ENCODE measurements around the gene ARHGAP23.

ARHGAP23 gene

GRCh38 chr17:38442548-38442947, 14.3 kb downstream of the ARHGAP23 start:
- H3K4me3 ChIP-seq (ENCODE audit: low read depth, low read length): no peak overlapping the region
- DNase-seq (ENCODE audit: low read depth): no peak
- TF ChIP-seq, protein P1, sequence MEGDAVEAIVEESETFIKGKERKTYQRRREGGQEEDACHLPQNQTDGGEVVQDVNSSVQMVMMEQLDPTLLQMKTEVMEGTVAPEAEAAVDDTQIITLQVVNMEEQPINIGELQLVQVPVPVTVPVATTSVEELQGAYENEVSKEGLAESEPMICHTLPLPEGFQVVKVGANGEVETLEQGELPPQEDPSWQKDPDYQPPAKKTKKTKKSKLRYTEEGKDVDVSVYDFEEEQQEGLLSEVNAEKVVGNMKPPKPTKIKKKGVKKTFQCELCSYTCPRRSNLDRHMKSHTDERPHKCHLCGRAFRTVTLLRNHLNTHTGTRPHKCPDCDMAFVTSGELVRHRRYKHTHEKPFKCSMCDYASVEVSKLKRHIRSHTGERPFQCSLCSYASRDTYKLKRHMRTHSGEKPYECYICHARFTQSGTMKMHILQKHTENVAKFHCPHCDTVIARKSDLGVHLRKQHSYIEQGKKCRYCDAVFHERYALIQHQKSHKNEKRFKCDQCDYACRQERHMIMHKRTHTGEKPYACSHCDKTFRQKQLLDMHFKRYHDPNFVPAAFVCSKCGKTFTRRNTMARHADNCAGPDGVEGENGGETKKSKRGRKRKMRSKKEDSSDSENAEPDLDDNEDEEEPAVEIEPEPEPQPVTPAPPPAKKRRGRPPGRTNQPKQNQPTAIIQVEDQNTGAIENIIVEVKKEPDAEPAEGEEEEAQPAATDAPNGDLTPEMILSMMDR (IDR thresholded peaks at IDR 0.05; ENCODE audit: insufficient read depth, low read depth, low read length, missing control alignments): no peak

GRCh38 chr17:38443356-38444031, 15.2 kb downstream of the ARHGAP23 start:
- peak; percentile 64 for DNase-seq (ENCODE audit: low read depth)
- TF ChIP-seq, protein P1 (IDR thresholded peaks at IDR 0.05; ENCODE audit: insufficient read depth, low read depth, low read length, missing control alignments): no peak
- H3K4me3 ChIP-seq (ENCODE audit: low read depth, low read length): no peak overlapping the region

DNA sequence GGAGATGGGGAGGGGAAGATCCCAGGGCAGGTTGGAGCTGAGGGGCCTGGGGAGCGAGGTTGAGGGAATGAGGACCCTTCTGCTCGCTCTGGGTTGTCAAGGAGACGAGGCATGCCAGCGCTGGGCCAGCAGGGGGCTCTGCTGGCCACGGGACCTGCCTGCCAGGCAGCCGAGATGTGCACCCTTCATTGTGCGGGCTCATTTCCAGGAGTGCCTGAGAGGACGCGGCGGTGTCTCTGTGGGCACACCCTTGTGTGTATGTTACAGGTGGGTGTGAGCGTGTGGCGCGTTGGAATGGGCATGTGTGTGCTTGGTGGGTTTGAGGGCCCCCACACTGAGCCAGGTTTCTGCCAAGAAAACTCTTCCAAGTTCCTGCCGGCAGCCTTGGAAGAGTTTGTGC, 15.9 kb downstream of the ARHGAP23 start:
- H3K4me3 ChIP-seq (ENCODE audit: low read depth, low read length): no peak overlapping the region
- TF ChIP-seq, protein P1 (IDR thresholded peaks at IDR 0.05; ENCODE audit: insufficient read depth, low read depth, low read length, missing control alignments): peak; percentile 90
- peak; percentile 61 for DNase-seq (ENCODE audit: low read depth)

DNA sequence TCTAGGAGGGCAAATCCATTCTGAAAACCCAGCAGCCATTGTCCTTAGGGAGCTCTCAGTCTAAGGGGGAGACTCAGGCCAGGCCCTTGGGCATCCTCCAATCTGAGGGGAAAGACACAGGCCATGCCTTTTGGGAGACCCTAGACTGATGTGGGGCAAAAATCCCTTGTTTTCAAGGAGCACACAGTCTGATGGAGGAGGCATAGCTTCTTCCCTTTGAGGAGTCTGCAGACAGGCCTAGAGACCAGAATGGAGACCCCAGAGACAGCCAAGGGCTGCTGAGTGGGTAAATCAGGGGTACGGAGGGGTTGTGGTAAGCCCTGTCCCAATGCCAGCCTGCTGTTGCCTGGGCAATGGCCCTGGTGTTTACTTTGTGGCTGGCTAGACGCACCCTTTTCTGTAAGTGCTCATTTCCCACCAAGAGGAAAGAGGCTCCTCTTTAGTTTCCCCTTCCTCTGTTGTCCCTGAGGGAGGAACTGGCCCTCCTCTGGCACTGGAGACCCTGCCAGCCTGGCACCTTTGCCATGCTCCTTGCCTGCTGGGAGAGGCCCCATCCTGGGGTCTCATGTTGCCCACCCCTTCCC, 19.3 kb downstream of the ARHGAP23 start:
- no peak overlapping the region for H3K4me3 ChIP-seq (ENCODE audit: low read depth, low read length)
- TF ChIP-seq, protein P1 (IDR thresholded peaks at IDR 0.05; ENCODE audit: insufficient read depth, low read depth, low read length, missing control alignments): no peak
- no peak for DNase-seq (ENCODE audit: low read depth)

DNA sequence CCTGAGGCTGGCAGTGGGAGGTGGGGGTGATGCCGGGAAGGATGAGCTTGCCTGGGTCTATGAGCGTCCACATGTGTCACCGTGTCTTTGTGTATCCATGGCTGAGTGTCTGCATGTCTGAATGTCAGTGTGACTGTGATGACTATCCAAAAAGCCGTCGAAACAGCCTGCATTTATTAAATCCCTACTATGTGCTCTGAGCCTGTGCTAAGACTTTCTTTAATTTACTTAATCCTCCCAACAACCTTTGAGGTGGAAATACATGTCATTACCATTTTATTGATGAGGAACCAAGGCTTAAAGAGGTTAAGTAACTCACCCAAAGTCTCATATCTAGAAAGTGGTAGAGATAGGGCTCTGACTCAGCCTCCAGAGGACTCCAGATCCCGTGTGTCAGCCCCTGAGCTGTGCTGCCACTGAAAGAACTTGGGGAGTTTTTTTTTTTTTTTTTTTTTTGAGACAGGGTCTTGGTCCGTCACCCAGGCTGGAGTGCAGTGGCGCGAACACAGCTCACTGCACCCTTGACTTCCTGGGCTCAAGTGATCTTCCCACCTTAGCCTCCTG, 20.0 kb downstream of the ARHGAP23 start:
- DNase-seq (ENCODE audit: low read depth): no peak
- TF ChIP-seq, protein P1 (IDR thresholded peaks at IDR 0.05; ENCODE audit: insufficient read depth, low read depth, low read length, missing control alignments): no peak
- H3K4me3 ChIP-seq (ENCODE audit: low read depth, low read length): no peak overlapping the region

DNA sequence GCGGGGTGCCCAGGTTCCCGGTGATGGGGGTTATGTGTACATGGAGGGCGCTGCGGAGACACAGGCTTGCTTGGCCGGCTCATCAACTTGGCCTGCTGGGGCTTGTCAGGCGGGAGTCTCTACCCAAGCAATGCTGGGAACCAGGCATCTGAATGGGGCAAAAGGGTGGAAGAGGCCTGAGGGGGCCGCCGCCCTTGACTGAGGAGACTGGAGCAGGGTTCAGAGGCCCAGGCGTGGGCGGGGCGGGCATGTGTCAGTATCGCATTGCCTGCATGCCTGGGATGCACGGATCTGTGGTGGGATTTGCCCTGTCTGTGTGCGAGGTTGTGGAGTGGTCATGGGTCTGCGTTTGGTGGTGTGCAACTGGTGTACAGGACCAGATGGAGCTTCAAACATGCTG, 21.1 kb downstream of the ARHGAP23 start:
- no peak overlapping the region for H3K4me3 ChIP-seq (ENCODE audit: low read depth, low read length)
- DNase-seq (ENCODE audit: low read depth): no peak
- TF ChIP-seq, protein P1 (IDR thresholded peaks at IDR 0.05; ENCODE audit: insufficient read depth, low read depth, low read length, missing control alignments): no peak

Measured in GM12865 (cell line).